ENCODE data around the gene APBA3.

APBA3 gene

GRCh38 chr19:3796358-3796757 lies 34.9 kb upstream of the APBA3 start:
- Mint-ChIP-seq H3K4me1 (ENCODE audit: low read depth) (peaks cover 29% of the 10 kb centered on the region), H3K27ac (no peak overlapping the region), H3K27me3 (no peaks in the 10 kb centered on the region), H3K9me3 (peaks cover 6% of the 10 kb centered on the region), H3K36me3 (ENCODE audit: low read depth) (peaks cover 5% of the 10 kb centered on the region), H3K4me3 (no peak overlapping the region)

- Mint-ChIP-seq H3K36me3 (ENCODE audit: low read depth) (peaks cover 5% of the 10 kb centered on the region), H3K4me3 (no peak overlapping the region), H3K4me1 (ENCODE audit: low read depth) (peaks cover 17% of the 10 kb centered on the region), H3K9me3 (peaks cover 6% of the 10 kb centered on the region), H3K27me3 (no peaks in the 10 kb centered on the region), H3K27ac (no peak overlapping the region)
Measured at GRCh38 chr19:3793799-3794198, 32.3 kb upstream of the APBA3 start.

- H3K27ac Mint-ChIP-seq = no peak overlapping the region
- peaks cover 12% of the 10 kb centered on the region for H3K4me1 Mint-ChIP-seq (ENCODE audit: low read depth)
- peaks cover 5% of the 10 kb centered on the region for H3K36me3 Mint-ChIP-seq (ENCODE audit: low read depth)
- H3K27me3 Mint-ChIP-seq = no peaks in the 10 kb centered on the region
- H3K4me3 Mint-ChIP-seq = no peak overlapping the region
- peaks cover 6% of the 10 kb centered on the region for H3K9me3 Mint-ChIP-seq
Measured at GRCh38 chr19:3792114-3792513, 30.6 kb upstream of the APBA3 start.

GRCh38 chr19:3790941-3791340 lies 29.4 kb upstream of the APBA3 start:
- no peak overlapping the region for H3K4me3 Mint-ChIP-seq
- H3K27ac Mint-ChIP-seq = no peak overlapping the region
- H3K27me3 Mint-ChIP-seq = no peaks in the 10 kb centered on the region
- H3K9me3 Mint-ChIP-seq = no peaks in the 10 kb centered on the region
- H3K4me1 Mint-ChIP-seq (ENCODE audit: low read depth) = peaks cover 15% of the 10 kb centered on the region
- no peaks in the 10 kb centered on the region for H3K36me3 Mint-ChIP-seq (ENCODE audit: low read depth)

- Mint-ChIP-seq H3K27me3 (no peaks in the 10 kb centered on the region), H3K9me3 (no peaks in the 10 kb centered on the region), H3K27ac (no peak overlapping the region), H3K4me1 (ENCODE audit: low read depth) (peaks cover 15% of the 10 kb centered on the region), H3K36me3 (ENCODE audit: low read depth) (no peaks in the 10 kb centered on the region), H3K4me3 (no peak overlapping the region)
Measured at GRCh38 chr19:3790209-3790734, 28.8 kb upstream of the APBA3 start.

GRCh38 chr19:3788996-3789778 lies 27.7 kb upstream of the APBA3 start:
- Mint-ChIP-seq H3K4me3 (no peak overlapping the region), H3K27me3 (no peaks in the 10 kb centered on the region), H3K36me3 (ENCODE audit: low read depth) (no peaks in the 10 kb centered on the region), H3K27ac (peak overlapping the region; percentile 56), H3K4me1 (ENCODE audit: low read depth) (peaks cover 21% of the 10 kb centered on the region), H3K9me3 (no peaks in the 10 kb centered on the region)

- H3K9me3 Mint-ChIP-seq = peaks cover 10% of the 10 kb centered on the region
- H3K4me1 Mint-ChIP-seq (ENCODE audit: low read depth) = peaks cover 21% of the 10 kb centered on the region
- peaks cover 24% of the 10 kb centered on the region for H3K36me3 Mint-ChIP-seq (ENCODE audit: low read depth)
- H3K4me3 Mint-ChIP-seq = peak within 1 kb of the TSS; percentile 84
- H3K27me3 Mint-ChIP-seq = no peaks in the 10 kb centered on the region
- peak within 1 kb of the TSS; percentile 80 for H3K27ac Mint-ChIP-seq
Measured at GRCh38 chr19:3785938-3786824, 24.7 kb upstream of the APBA3 start, which contains the start of gene MATK. Gene MATK, minus strand, starts transcription at chr19:3786381. Its CDS starts 1,246 bp downstream, at chr19:3785135.

- Mint-ChIP-seq H3K27ac (peak overlapping the region; percentile 80), H3K27me3 (no peaks in the 10 kb centered on the region)
Measured at GRCh38 chr19:3785451-3785937, 24.0 kb upstream of the APBA3 start.

GRCh38 chr19:3784607-3785450 lies 23.3 kb upstream of the APBA3 start:
- H3K36me3 Mint-ChIP-seq (ENCODE audit: low read depth) = peaks cover 29% of the 10 kb centered on the region

More at GRCh38 chr19:3785451-3785937, 24.0 kb upstream of the APBA3 start:
- peaks cover 21% of the 10 kb centered on the region for H3K4me1 Mint-ChIP-seq (ENCODE audit: low read depth)
- peak overlapping the region; percentile 84 for H3K4me3 Mint-ChIP-seq
- H3K36me3 Mint-ChIP-seq (ENCODE audit: low read depth) = peaks cover 29% of the 10 kb centered on the region
- H3K9me3 Mint-ChIP-seq = peaks cover 10% of the 10 kb centered on the region

GRCh38 chr19:3783660-3784584 lies 22.4 kb upstream of the APBA3 start:
- H3K4me3 Mint-ChIP-seq = peak overlapping the region; percentile 84
- no peak overlapping the region for H3K27ac Mint-ChIP-seq
- no peaks in the 10 kb centered on the region for H3K27me3 Mint-ChIP-seq
- peaks cover 16% of the 10 kb centered on the region for H3K4me1 Mint-ChIP-seq (ENCODE audit: low read depth)
- H3K36me3 Mint-ChIP-seq (ENCODE audit: low read depth) = peaks cover 29% of the 10 kb centered on the region
- H3K9me3 Mint-ChIP-seq = peaks cover 10% of the 10 kb centered on the region

More at GRCh38 chr19:3784607-3785450, 23.3 kb upstream of the APBA3 start:
- peak overlapping the region; percentile 76 for H3K27ac Mint-ChIP-seq
- peaks cover 10% of the 10 kb centered on the region for H3K9me3 Mint-ChIP-seq
- H3K4me1 Mint-ChIP-seq (ENCODE audit: low read depth) = peaks cover 21% of the 10 kb centered on the region
- no peaks in the 10 kb centered on the region for H3K27me3 Mint-ChIP-seq
- H3K4me3 Mint-ChIP-seq = peak overlapping the region; percentile 84

GRCh38 chr19:3782903-3783302 lies 21.4 kb upstream of the APBA3 start:
- H3K36me3 Mint-ChIP-seq (ENCODE audit: low read depth) = peaks cover 33% of the 10 kb centered on the region
- H3K4me3 Mint-ChIP-seq = no peak overlapping the region
- no peaks in the 10 kb centered on the region for H3K27me3 Mint-ChIP-seq
- no peak overlapping the region for H3K27ac Mint-ChIP-seq
- H3K4me1 Mint-ChIP-seq (ENCODE audit: low read depth) = peaks cover 13% of the 10 kb centered on the region
- peaks cover 10% of the 10 kb centered on the region for H3K9me3 Mint-ChIP-seq

GRCh38 chr19:3782330-3782729 lies 20.8 kb upstream of the APBA3 start:
- H3K36me3 Mint-ChIP-seq (ENCODE audit: low read depth) = peaks cover 33% of the 10 kb centered on the region
- H3K27me3 Mint-ChIP-seq = no peaks in the 10 kb centered on the region
- no peak overlapping the region for H3K4me3 Mint-ChIP-seq
- peaks cover 13% of the 10 kb centered on the region for H3K4me1 Mint-ChIP-seq (ENCODE audit: low read depth)
- H3K9me3 Mint-ChIP-seq = peaks cover 10% of the 10 kb centered on the region
- H3K27ac Mint-ChIP-seq = no peak overlapping the region

GRCh38 chr19:3781603-3782002 lies 20.1 kb upstream of the APBA3 start:
- no peak overlapping the region for H3K27ac Mint-ChIP-seq
- H3K4me1 Mint-ChIP-seq (ENCODE audit: low read depth) = peaks cover 9% of the 10 kb centered on the region
- H3K9me3 Mint-ChIP-seq = peaks cover 10% of the 10 kb centered on the region
- no peaks in the 10 kb centered on the region for H3K27me3 Mint-ChIP-seq
- H3K4me3 Mint-ChIP-seq = no peak overlapping the region
- H3K36me3 Mint-ChIP-seq (ENCODE audit: low read depth) = peaks cover 33% of the 10 kb centered on the region
